GM15510 (cell line): ENCODE results near the gene NAT8L.

Experiments used
- POLR2A ChIP-seq: IDR thresholded peaks from 3 replicates; pipeline ENCODE4 v1.6.1; 2011; ENCODE audit warnings: borderline replicate concordance; ENCODE audit not compliant: insufficient read length; ENCODE audit errors: extremely low read depth

The NAT8L gene

DNA sequence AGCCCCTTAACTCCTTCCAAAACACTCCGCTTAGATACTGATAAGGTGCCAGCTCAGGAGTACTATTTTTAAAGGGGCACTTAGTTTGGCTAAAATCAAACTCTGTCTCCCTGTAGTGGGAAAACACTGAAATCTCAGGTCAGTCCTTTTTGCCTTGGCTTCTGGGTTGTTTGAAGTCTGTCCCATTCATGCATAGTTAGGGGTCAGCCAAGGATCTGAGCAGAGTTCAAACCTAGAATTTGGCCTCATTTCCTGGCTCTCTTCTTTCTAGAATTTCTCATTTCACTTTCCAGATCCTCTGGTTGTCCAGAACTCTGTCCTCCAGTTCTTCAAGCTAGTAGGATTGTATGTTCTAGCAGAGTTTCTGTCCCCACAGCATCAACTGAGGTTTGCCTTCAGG is 31.5 kb downstream of the NAT8L start:
- TF ChIP-seq POLR2A, result no peak

DNA sequence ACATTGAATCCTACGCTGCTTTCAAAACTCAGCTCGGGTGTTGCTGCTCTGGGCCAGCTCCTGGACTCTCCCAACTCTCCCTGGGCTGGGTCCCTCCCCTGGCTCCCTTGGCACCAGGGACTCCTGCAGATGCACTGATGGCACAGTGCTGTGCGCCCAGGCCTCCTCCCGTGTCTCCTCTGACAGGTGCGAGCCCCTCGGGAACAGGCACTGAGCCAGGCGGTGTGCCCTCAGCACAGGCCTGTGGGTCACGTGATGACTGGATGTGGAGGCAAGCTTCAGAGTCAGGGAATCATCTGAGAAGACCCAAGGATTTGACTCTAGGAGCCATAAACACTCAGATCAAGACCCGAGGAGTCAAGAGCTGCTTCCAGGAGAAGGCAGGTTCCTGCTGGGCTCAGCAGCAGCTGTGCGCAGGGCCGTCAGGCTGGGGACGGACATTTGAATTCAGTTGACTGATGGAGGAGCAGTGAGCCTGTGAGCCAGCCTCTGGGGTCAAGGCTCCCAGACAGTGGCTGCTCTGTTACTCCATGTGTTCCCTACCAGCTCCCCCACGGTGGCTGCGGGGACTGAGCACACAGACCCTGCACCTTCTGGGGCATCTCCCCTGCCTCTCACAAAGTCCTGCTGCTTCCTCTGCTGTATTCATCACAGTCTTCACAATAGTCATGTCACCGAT is 33.0 kb downstream of the NAT8L start:
- TF ChIP-seq POLR2A, result no peak

DNA sequence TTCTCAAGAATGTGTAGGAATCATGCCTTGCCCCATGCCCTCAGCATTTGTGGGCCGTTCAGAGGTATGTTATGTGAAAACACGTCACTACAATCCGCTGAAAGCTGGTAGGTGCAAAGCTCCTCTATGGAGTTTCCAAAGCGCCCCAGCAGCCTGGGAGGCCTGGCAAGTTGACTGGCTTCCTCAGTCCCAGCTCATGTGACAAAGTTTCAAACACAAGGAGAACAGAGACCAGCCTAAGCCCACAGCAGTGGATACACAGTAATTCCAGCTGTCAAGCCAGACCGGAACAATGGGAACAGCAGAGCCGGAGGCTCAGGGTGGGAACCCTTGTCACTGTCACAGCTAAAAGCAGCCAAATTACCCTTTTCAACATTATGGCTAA is 33.5 kb downstream of the NAT8L start:
- TF ChIP-seq POLR2A, result no peak

DNA sequence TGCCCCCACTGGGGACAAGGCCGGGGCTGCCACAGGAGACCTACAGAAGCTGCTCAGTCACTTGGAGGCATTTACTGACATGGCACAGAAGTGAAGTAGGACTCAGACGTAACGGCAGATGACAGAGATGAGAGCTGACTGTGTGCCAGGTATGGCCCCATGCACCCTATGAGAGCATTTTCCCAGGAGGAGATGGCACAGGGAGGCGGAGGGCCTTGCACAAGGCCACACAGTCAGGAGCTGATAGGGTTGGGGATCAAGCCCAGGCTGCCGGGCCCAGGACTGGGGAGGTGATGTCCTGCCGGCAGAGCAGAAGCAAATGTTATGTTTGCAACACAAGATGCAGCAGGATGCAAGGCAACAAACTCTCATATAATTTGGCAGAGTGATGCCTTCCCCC is 34.1 kb downstream of the NAT8L start:
- no peak for TF ChIP-seq POLR2A

DNA sequence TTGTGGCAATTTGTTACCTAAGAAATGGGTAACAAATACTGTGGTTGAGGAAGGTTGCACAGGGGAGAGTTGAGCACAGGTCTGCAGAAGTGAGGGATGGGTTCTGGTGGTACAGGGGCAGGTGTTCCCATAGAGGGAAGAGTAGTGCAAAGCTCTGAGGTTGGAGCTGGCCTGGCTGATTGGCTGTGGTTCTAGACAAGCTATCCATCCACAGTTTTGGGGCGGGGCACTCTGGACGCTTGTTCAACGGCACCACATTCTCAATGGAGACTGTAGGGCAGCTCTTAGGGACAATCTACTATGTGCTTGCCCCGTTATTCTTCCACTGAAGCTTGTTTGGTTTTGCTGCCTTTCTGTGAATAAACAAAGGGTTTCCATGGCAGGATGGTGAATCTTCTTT is 35.4 kb downstream of the NAT8L start:
- TF ChIP-seq POLR2A, result no peak

DNA sequence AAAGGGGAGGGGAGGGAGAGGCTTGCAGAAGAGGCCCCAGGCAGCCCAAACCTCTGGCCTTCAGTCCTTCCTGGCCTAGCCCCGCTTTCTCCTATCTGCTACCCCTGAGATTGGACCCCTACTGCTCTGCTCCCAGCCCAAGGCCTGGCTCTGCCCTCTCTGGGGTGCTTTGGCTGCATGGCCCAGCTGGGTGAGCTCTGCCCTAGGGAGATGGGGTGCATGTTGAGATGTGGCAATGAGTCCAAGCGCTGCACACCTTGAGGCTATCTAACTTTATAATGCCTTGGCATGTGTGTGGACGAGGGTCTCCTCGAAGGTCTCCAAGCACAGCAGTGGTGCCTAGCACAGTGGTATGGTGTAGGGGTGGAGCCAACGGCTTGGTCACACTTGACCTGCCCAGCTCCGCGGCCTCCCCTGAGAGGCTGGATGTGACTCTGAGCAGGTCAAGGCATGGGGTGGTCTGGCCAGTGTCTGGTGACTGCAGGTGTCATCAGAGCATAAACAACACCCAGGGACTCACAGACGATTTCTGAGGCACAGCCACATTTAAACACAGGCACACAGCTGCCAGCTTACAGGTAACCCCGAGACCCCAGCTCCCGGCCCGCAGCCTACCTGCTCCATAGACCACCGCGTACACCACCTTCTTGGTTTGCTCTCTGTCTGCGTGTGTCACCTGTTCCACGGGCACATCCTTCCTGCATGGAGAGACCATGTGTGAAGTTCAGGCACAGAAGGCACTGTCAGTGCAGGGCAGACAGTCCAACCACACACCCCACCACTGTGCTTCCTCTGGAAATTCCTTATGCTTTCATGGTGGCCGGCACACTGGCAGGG is 36.3 kb downstream of the NAT8L start:
- TF ChIP-seq POLR2A, result no peak

DNA sequence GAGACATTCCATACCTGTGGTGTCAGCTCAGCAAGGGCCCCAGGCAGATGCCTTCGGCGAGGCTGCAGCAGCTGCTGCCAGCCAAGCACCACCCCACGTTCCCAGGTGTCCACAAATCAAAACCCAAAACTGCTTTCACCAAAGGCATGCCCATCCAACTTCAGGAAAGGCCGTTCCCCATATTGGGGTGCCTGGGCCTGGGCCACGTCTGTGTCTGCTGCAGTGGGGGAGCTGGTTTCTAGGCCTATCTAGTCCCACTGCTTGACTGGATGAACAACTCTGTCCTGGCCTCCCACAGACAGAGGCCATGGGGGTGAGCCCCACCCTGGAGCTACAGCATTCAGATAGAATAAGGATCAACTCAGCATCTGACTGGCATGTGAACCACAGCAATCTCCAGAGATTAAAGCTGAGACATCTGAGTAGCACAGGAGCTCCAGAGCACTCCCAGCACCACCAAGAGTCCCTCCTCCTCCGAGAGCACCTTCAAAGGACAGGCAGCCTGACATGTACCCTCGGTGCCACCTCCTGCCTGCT is 37.0 kb downstream of the NAT8L start:
- TF ChIP-seq POLR2A, result no peak

DNA sequence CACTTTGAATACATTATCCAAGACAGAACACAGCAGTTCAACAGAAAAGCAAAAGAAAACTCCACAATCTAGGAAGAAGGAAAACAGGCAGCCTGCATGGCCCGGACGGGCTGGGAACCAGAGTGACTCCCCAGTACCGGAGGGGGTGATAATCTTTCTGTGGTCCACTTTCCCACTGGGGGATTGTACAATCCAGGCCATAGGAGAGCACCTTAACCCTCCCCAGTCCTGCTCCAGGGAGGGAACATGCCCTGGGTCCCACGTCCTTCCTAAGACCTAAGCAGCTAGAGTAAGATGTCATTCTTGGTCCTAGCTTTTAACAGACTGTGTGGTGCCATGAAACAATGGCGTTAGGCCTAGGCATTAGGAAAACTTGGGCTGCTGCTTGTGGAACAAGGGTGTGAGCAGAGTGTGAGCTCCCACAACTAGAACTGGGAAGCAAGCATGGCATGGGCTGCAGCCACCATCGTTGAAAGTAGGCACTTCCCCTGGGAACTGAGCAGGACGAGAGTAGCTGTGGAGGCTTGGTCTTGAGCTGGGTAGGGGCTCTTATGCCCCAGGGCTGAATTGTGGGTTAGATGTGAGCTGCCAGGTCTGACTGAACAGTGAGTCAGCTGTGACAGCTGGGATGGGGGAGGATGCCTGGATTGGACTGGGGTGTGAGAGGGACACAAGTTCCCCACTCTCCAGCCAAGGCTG is 42.4 kb downstream of the NAT8L start:
- no peak for TF ChIP-seq POLR2A

DNA sequence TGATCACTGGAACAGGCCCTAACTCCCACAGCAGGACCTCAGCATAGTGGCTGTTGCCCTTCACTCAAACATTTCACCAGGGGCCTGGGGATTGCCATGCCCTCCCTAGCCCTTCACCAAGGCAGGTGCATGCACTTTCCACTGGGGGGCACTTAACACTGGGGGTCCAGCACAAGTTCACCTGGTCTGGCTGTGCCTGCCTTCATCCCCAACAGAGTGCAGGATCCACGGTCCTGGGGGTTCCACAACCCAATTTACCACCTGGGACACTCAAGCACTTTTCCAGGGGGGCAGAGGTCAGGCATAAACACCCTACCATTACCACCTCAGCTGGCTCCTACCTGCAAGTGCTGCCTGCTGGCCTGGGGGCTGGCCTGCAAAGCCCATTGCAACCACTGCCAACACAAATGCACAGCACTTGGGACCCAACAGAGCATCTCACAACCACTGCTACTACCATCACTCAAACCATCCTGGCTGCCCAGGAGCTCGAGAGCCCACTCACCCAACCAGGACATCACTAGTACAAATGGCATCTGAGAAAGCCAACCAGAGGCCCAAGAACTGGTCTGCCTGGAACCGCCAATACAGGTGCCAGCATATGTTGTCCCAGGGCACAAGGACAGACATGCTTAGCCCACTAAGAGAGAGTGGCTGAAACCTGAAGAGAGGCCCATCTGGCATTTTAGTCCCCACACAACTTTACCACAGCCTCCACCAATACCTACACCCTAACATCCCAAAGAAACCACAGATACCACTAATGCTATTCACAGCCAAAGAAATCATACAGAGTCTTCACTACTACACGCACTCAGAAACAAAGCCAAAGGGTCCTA is 43.1 kb downstream of the NAT8L start:
- TF ChIP-seq POLR2A, result no peak

DNA sequence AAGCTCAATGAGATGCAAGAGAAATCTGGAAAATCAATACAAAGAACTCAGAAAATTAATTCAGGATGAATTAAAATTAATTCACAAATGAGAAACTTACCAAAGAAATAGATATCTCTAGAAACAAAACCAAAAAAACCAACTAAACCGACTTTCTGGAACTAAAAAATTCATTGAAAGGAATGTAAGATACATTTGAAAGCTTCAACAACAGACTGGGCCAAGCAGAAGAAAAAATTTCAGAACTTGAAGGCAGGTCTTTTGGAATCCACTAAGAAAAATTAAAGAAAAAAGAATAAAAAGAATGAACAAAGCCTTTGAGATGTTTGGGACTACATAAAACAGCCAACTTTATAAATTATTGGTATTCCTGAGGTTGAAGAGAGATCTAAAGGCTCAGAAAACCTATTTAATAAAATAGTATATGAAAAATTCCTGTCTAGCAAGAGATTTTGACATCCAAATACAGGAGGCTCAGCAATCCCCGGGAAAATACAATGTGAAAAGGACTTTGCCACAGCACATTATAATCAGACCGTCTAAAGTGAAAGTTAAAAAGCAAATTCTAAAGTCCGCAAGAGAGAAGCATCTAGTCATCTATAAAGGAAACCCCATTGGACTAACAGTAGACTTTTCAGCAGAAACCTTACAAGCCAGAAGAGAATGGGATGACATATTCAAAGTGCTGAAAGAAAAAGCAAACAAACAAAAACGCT is 44.2 kb downstream of the NAT8L start:
- TF ChIP-seq POLR2A, result no peak

DNA sequence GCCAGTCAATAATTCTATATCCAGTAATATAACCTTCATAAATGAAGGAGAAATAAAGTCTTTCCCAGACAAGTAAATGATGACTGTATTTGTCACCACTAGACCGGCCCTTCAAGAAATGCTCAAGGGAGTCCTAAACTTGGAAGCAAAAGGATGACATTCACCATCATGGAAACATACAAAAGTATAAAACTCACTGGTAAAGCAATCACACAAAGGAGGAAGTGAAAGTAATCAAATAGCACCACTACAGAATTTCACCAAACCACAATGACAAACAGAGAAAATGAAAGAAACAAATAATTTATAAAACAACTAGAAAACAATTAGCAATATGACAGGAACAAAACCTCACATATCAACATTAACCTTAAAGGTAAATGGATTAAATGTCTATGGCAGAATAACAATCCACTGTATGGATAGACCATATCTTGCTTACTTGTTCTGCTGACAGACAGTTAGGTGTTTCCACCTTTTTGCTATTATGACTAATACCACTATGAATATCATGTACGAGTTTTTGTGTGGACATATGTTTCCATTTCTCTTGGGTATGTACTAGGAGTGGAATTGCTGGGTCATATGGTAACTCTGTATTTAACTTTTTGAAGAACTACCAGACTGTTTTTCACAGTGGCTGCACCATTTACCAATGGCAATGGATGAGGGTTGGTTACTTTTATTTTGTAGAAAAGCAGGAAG is 44.9 kb downstream of the NAT8L start:
- no peak for TF ChIP-seq POLR2A

DNA sequence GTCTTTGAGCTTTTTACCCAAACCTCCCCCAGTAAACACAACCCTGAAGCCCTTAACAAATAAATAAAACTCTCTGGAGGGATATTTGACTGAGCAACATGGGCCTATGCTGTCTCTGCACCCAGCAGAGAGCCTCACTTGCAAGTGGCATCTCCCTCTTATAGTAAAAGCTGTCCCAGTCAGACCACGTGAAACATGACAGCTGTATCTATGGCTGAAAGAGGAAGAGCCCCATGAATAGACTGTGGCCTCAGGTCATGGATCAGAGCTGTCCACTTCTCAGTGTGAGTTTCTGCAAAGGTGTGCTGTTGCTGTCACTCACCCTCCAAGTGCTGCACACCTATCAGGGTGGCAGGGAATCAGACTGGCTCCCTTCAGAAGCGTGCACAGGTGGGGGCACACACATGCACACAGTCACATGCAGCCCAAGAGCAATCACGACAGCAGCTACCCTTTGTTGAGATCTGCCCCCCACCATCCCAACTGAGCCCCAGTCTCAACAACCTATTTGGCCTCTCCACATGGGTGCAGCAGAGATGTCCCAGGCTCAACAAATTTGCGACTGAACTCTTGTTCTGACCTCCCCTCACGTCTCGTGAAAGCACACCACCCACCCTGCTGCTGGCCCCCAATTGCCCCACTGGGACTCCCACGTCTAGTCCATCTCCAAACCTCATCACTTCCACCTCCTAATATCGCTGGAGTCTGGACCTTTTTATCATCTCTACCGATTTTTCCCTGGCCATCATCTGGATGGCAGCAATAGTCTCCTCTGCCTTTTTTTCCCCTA is 45.6 kb downstream of the NAT8L start:
- TF ChIP-seq POLR2A, result no peak
